Neural cell (in vitro differentiated cells): ENCODE measurements around the gene IL18R1. TPM values are rescaled to one million over a fixed set of nuclear protein-coding genes. Genes with fewer than 3 reads are reported as not detected.

Source experiments
- H2AFZ ChIP-seq: fragments of 200-600, 300-800 bp; sonication (generic), shearing (Covaris generic); 2 replicates; pipeline ENCODE4 v1.6.0; 2014; ENCODE audit warnings: low read depth, mild to moderate bottlenecking, antibody characterized with exemption, low read length, moderate library complexity
- H3F3A ChIP-seq: fragments of 200-600 bp; shearing (Covaris generic); 2 replicates; pipeline ENCODE4 v1.6.1; 2016; ENCODE audit warnings: mild to moderate bottlenecking, moderate library complexity, mixed read lengths, antibody characterized with exemption, low read length; ENCODE audit not compliant: insufficient read depth, poor library complexity, severe bottlenecking
- H3K27ac ChIP-seq: fragments of 200-600, 300-800 bp; sonication (generic), shearing (Covaris generic); 2 replicates; pipeline ENCODE4 v1.5.1; 2014; ENCODE audit warnings: mild to moderate bottlenecking, low read length, moderate library complexity
- H3K27me3 ChIP-seq: fragments of 300-800, 200-600 bp; sonication (generic), shearing (Covaris generic); 2 replicates; pipeline ENCODE4 v1.6.0; 2014; ENCODE audit warnings: mild to moderate bottlenecking, low read depth, low read length, moderate library complexity; ENCODE audit not compliant: insufficient read depth
- H3K36me3 ChIP-seq: fragments of 300-800, 200-600 bp; sonication (generic), shearing (Covaris generic); 2 replicates; pipeline ENCODE4 v1.5.1; 2014; ENCODE audit warnings: mild to moderate bottlenecking, antibody characterized with exemption, low read length, moderate library complexity; ENCODE audit not compliant: insufficient read depth
- H3K4me2 ChIP-seq: fragments of 300-800, 200-600 bp; sonication (generic), shearing (Covaris generic); 2 replicates; pipeline ENCODE4 v1.6.0; 2014; ENCODE audit warnings: mild to moderate bottlenecking, low read length
- H3K4me3 ChIP-seq: fragments of 300-800, 200-600 bp; sonication (generic), shearing (Covaris generic); 2 replicates; pipeline ENCODE4 v1.5.1; 2014; ENCODE audit warnings: mild to moderate bottlenecking, low read length, moderate library complexity
- H3K79me2 ChIP-seq: fragments of 200-600 bp; shearing (Covaris generic); replicated peaks from 2 replicates; pipeline ENCODE4 v1.6.0; 2014; ENCODE audit warnings: mild to moderate bottlenecking, low read length, moderate library complexity; ENCODE audit not compliant: insufficient read depth
- H3K9ac ChIP-seq: fragments of 300-800, 200-600 bp; sonication (generic), shearing (Covaris generic); 2 replicates; pipeline ENCODE4 v1.6.1; 2016; ENCODE audit warnings: mild to moderate bottlenecking, low read length, mixed read lengths
- H3K9me2 ChIP-seq: fragments of 200-600 bp; shearing (Covaris generic); 2 replicates; pipeline ENCODE4 v1.6.1; 2016; ENCODE audit warnings: mild to moderate bottlenecking, low read length, mixed read lengths; ENCODE audit not compliant: insufficient read depth
- H3K9me3 ChIP-seq: fragments of 200-600, 300-800 bp; sonication (generic), shearing (Covaris generic); 2 replicates; pipeline ENCODE4 v1.6.1; 2016; ENCODE audit warnings: mild to moderate bottlenecking, mixed run types, low read length, moderate library complexity, mixed read lengths
- H4K20me1 ChIP-seq: fragments of 200-600 bp; shearing (Covaris generic); 2 replicates; pipeline ENCODE4 v1.6.1; 2016; ENCODE audit warnings: mild to moderate bottlenecking, mixed run types; ENCODE audit not compliant: insufficient read depth
- CTCF ChIP-seq: fragments of 450-650 bp; IDR thresholded peaks from 2 replicates; pipeline ENCODE4 v1.5.1; 2014; ENCODE audit warnings: antibody characterized with exemption, mild to moderate bottlenecking, moderate library complexity; ENCODE audit not compliant: poor library complexity, severe bottlenecking
- EP300 ChIP-seq: fragments of 450-650 bp; conservative IDR thresholded peaks from 2 replicates; pipeline ENCODE4 v1.6.1; 2014; ENCODE audit warnings: antibody characterized with exemption, mild to moderate bottlenecking, moderate library complexity; ENCODE audit not compliant: poor library complexity, severe bottlenecking
- EZH2 ChIP-seq: fragments of 200-600, 300-800 bp; shearing (Covaris generic), sonication (generic); IDR thresholded peaks from 2 replicates; pipeline ENCODE4 v1.6.1; 2014; ENCODE audit warnings: antibody characterized with exemption, low read length, borderline replicate concordance, mild to moderate bottlenecking; ENCODE audit not compliant: insufficient read depth, poor library complexity, severe bottlenecking
- MXI1 ChIP-seq: fragments of 450-650 bp; conservative IDR thresholded peaks from 2 replicates; pipeline ENCODE4 v1.6.1; 2014; ENCODE audit warnings: antibody characterized with exemption, mild to moderate bottlenecking; ENCODE audit not compliant: poor library complexity, severe bottlenecking
- POLR2AphosphoS5 ChIP-seq: IDR thresholded peaks from 2 replicates; pipeline ENCODE4 v1.6.1; 2012
- RAD21 ChIP-seq: fragments of 450-650 bp; conservative IDR thresholded peaks from 2 replicates; pipeline ENCODE4 v1.6.1; 2014; ENCODE audit warnings: antibody characterized with exemption, mild to moderate bottlenecking, moderate library complexity
- REST ChIP-seq: IDR thresholded peaks from 2 replicates; pipeline ENCODE4 v1.6.1; 2012; ENCODE audit warnings: borderline replicate concordance
- SMC3 ChIP-seq: fragments of 450-650 bp; conservative IDR thresholded peaks from 2 replicates; pipeline ENCODE4 v1.6.1; 2014; ENCODE audit warnings: antibody characterized with exemption, mild to moderate bottlenecking, moderate library complexity; ENCODE audit not compliant: poor library complexity
- TAF1 ChIP-seq: IDR thresholded peaks from 2 replicates; pipeline ENCODE4 v1.6.1; 2012; ENCODE audit warnings: low read depth
- polyA plus RNA-seq: library from polyadenylated mRNA; depleted of rRNA; stranded (reverse); fragments of >200 nt; gene quantifications from 2 replicates; pipeline ENCODE4 v1.2.3, GENCODE V29; 2014

Gene IL18R1
- polyA plus RNA-seq, 1 donor from 2014 or later = 0.09 TPM

- no peak overlapping the region for H2AFZ ChIP-seq
Measured at GRCh38 chr2:102437122-102437521, 81.5 kb downstream of the IL18R1 start.

GRCh38 chr2:102438111-102438510 lies 82.5 kb downstream of the IL18R1 start:
- H4K20me1 ChIP-seq = no peaks in the 10 kb centered on the region
- no peak overlapping the region for H3K9ac ChIP-seq
- no peaks in the 10 kb centered on the region for H3K9me2 ChIP-seq
- H2AFZ ChIP-seq = no peak overlapping the region
- no peak overlapping the region for H3K27ac ChIP-seq
- H3K27me3 ChIP-seq = no peaks in the 10 kb centered on the region
- H3F3A ChIP-seq = no peaks in the 10 kb centered on the region
- H3K4me2 ChIP-seq = no peak overlapping the region
- H3K79me2 ChIP-seq = no peaks in the 10 kb centered on the region
- no peak overlapping the region for H3K4me3 ChIP-seq
- no peaks in the 10 kb centered on the region for H3K9me3 ChIP-seq
- H3K36me3 ChIP-seq = no peaks in the 10 kb centered on the region
- no peak for TF ChIP-seq TAF1
- no peak for TF ChIP-seq MXI1
- TF ChIP-seq REST = no peak
- TF ChIP-seq CTCF = no peak
- TF ChIP-seq SMC3 = no peak
- no peak for TF ChIP-seq POLR2AphosphoS5
- TF ChIP-seq EZH2 = no peak

More at GRCh38 chr2:102437122-102437521, 81.5 kb downstream of the IL18R1 start:
- Histone ChIP-seq H3K9me3 (no peaks in the 10 kb centered on the region), H3K27me3 (no peaks in the 10 kb centered on the region), H3K9me2 (no peaks in the 10 kb centered on the region), H3K27ac (no peak overlapping the region), H3K36me3 (no peaks in the 10 kb centered on the region), H3K4me2 (no peak overlapping the region), H3K79me2 (no peaks in the 10 kb centered on the region), H4K20me1 (no peaks in the 10 kb centered on the region), H3K4me3 (no peak overlapping the region), H3F3A (no peaks in the 10 kb centered on the region), H3K9ac (no peak overlapping the region)
- TF ChIP-seq CTCF (no peak), RAD21 (no peak), EZH2 (no peak), SMC3 (no peak), EP300 (no peak), POLR2AphosphoS5 (no peak), MXI1 (no peak), REST (no peak), TAF1 (no peak)
